ENCODE results near the gene SLC14A1.

Gene SLC14A1

GRCh38 chr18:45739268-45739667, 15.3 kb downstream of the SLC14A1 start:
- WGBS (ENCODE audit: insufficient coverage, insufficient read length) = no CpG with 5 or more reads among the region's 3 CpGs
- Histone ChIP-seq H3K9me3 (ENCODE audit: control insufficient read depth, insufficient read depth, low read length) (no peaks in the 10 kb centered on the region), H3K4me1 (ENCODE audit: control insufficient read depth, insufficient read depth, low read length) (peaks cover 2% of the 10 kb centered on the region; the same call in 1 of the 2 replicates), H3K4me3 (ENCODE audit: low read length) (no peak overlapping the region), H3K27me3 (ENCODE audit: control insufficient read depth, insufficient read depth, low read length) (no peaks in the 10 kb centered on the region), H3K36me3 (ENCODE audit: control insufficient read depth, insufficient read depth, low read length) (no peaks in the 10 kb centered on the region), H3K27ac (ENCODE audit: low read length) (no peak overlapping the region)
- no peak for DNase-seq (ENCODE audit: low read depth, low spot score)

- Histone ChIP-seq H3K4me3 (ENCODE audit: low read length) (no peak overlapping the region), H3K4me1 (ENCODE audit: control insufficient read depth, insufficient read depth, low read length) (peaks cover 2% of the 10 kb centered on the region; the same call in 1 of the 2 replicates), H3K9me3 (ENCODE audit: control insufficient read depth, insufficient read depth, low read length) (no peaks in the 10 kb centered on the region), H3K36me3 (ENCODE audit: control insufficient read depth, insufficient read depth, low read length) (no peaks in the 10 kb centered on the region), H3K27me3 (ENCODE audit: control insufficient read depth, insufficient read depth, low read length) (no peaks in the 10 kb centered on the region), H3K27ac (ENCODE audit: low read length) (no peak overlapping the region)
- no peak for DNase-seq (ENCODE audit: low read depth, low spot score)
- no CpG with 5 or more reads among the region's 3 CpGs for WGBS (ENCODE audit: insufficient coverage, insufficient read length)
Measured at GRCh38 chr18:45739848-45740247, 15.9 kb downstream of the SLC14A1 start.

GRCh38 chr18:45741056-45741455, 17.1 kb downstream of the SLC14A1 start:
- no peaks in the 10 kb centered on the region for H3K27me3 ChIP-seq (ENCODE audit: control insufficient read depth, insufficient read depth, low read length)
- WGBS (ENCODE audit: insufficient coverage, insufficient read length) = no CpG with 5 or more reads among the region's 3 CpGs
- DNase-seq (ENCODE audit: low read depth, low spot score) = no peak

DNA sequence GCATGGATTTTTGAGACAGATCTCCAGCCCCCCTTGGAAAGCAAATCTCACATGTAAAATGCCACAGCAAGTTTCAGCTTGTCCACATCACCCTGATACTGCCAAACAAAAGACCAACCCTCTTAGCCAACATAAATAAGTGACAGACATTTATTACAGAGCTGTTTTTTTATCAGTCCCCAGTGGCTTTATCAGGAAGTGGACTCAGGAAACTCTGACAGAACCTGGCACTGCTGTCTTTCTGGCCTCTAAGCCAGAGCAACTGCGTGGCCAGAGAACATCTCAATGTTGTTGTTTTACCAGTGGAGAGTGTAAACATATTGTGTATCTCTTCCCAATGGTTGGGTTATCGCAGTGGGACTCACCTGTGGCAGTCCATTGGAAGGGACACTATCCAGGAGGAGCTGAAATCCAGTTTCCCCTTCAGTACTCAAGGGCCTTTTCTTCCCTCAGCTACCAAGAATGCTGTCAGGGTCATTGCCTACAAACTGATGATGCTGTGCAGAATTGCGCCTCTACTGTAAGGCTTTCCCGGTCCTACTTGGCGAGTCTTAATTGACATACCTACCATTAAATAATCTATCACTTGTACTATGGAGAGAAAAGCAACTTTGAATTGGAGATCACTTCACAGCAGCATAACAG, 22.0 kb downstream of the SLC14A1 start:
- no CpG with 5 or more reads among the region's 5 CpGs for WGBS (ENCODE audit: insufficient coverage, insufficient read length)
- no peak overlapping the region for H3K4me3 ChIP-seq (ENCODE audit: low read length)
- H3K4me1 ChIP-seq (ENCODE audit: control insufficient read depth, insufficient read depth, low read length) = no peaks in the 10 kb centered on the region
- H3K27ac ChIP-seq (ENCODE audit: low read length) = no peak overlapping the region
- H3K9me3 ChIP-seq (ENCODE audit: control insufficient read depth, insufficient read depth, low read length) = no peaks in the 10 kb centered on the region
- H3K27me3 ChIP-seq (ENCODE audit: control insufficient read depth, insufficient read depth, low read length) = no peaks in the 10 kb centered on the region
- no peak for DNase-seq (ENCODE audit: low read depth, low spot score)
- H3K36me3 ChIP-seq (ENCODE audit: control insufficient read depth, insufficient read depth, low read length) = no peaks in the 10 kb centered on the region

More at GRCh38 chr18:45741056-45741455, 17.1 kb downstream of the SLC14A1 start:
- H3K4me1 ChIP-seq (ENCODE audit: control insufficient read depth, insufficient read depth, low read length) = peaks cover 2% of the 10 kb centered on the region; the same call in 1 of the 2 replicates
- no peaks in the 10 kb centered on the region for H3K9me3 ChIP-seq (ENCODE audit: control insufficient read depth, insufficient read depth, low read length)
- no peaks in the 10 kb centered on the region for H3K36me3 ChIP-seq (ENCODE audit: control insufficient read depth, insufficient read depth, low read length)
- H3K4me3 ChIP-seq (ENCODE audit: low read length) = no peak overlapping the region
- H3K27ac ChIP-seq (ENCODE audit: low read length) = no peak overlapping the region

DNA sequence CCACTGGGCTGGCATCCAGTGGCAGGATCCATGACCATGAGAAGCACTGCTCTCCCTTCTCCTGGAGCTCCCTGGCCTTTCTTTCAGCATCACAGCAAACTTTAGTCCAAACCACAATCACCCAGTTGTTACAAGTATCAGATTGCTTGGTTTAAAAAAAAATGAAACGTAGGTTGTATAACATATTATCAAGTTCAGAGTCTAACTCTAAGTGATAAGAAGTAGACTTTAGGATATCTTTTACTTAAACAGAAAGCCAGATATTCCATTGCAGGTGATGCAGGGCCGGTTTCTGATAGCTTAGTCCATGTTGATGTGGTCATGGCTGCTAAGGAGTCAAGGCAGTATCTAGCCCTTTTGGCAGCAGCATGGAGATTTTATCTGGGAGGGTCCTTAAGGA, 24.5 kb downstream of the SLC14A1 start:
- Histone ChIP-seq H3K36me3 (ENCODE audit: control insufficient read depth, insufficient read depth, low read length) (no peaks in the 10 kb centered on the region), H3K4me1 (ENCODE audit: control insufficient read depth, insufficient read depth, low read length) (no peaks in the 10 kb centered on the region), H3K4me3 (ENCODE audit: low read length) (no peak overlapping the region), H3K9me3 (ENCODE audit: control insufficient read depth, insufficient read depth, low read length) (no peaks in the 10 kb centered on the region), H3K27me3 (ENCODE audit: control insufficient read depth, insufficient read depth, low read length) (no peaks in the 10 kb centered on the region), H3K27ac (ENCODE audit: low read length) (no peak overlapping the region)
- no CpG with 5 or more reads among the region's 2 CpGs for WGBS (ENCODE audit: insufficient coverage, insufficient read length)
- DNase-seq (ENCODE audit: low read depth, low spot score) = no peak

DNA sequence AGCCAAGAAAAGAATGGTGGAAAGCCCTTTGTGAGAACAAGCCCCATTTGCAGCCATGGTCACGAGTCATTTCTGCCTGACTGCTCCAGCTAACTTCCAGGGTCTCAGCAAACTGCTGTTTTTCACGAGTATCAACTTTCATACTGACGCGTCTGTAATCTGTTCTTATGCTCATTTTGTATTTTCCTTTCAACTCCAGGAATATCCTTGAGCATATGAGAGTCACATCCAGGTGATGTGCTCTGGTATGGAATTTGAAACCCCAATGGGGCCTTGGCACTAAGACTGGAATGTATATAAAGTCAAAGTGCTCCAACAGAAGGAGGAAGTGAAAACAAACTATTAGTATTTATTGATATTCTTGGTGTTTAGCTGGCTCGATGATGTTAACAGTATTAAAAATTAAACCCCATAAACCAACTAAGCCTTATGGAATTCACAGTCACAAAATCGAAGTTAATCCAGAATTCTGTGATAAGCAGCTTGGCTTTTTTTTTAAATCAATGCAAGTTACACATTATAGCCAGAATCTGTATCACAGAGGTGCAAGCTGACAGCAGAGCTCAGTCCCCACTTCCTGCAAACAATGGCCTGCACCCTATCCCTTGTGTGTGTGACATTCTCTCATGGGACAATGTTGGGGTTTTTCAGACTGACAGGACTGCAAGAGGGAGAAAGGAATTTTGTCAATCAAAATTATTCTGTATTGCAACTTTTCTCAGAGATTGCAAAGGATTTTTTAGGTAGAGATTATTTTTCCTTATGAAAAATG, 26.1 kb downstream of the SLC14A1 start:
- Histone ChIP-seq H3K9me3 (ENCODE audit: control insufficient read depth, insufficient read depth, low read length) (no peaks in the 10 kb centered on the region), H3K27ac (ENCODE audit: low read length) (no peak overlapping the region), H3K27me3 (ENCODE audit: control insufficient read depth, insufficient read depth, low read length) (no peaks in the 10 kb centered on the region), H3K4me3 (ENCODE audit: low read length) (no peak overlapping the region), H3K4me1 (ENCODE audit: control insufficient read depth, insufficient read depth, low read length) (no peaks in the 10 kb centered on the region), H3K36me3 (ENCODE audit: control insufficient read depth, insufficient read depth, low read length) (no peaks in the 10 kb centered on the region)
- no peak for DNase-seq (ENCODE audit: low read depth, low spot score)
- no CpG with 5 or more reads among the region's 6 CpGs for WGBS (ENCODE audit: insufficient coverage, insufficient read length)

GRCh38 chr18:45751766-45752165, 27.8 kb downstream of the SLC14A1 start:
- DNase-seq (ENCODE audit: low read depth, low spot score) = no peak
- H3K27me3 ChIP-seq (ENCODE audit: control insufficient read depth, insufficient read depth, low read length) = no peaks in the 10 kb centered on the region
- no peak overlapping the region for H3K4me3 ChIP-seq (ENCODE audit: low read length)
- H3K36me3 ChIP-seq (ENCODE audit: control insufficient read depth, insufficient read depth, low read length) = no peaks in the 10 kb centered on the region
- 0 out of 2 replicates have a peak, but pooled peaks cover 1% of the 10 kb centered on the region for H3K9me3 ChIP-seq (ENCODE audit: control insufficient read depth, insufficient read depth, low read length)
- H3K4me1 ChIP-seq (ENCODE audit: control insufficient read depth, insufficient read depth, low read length) = peaks cover 1% of the 10 kb centered on the region; the same call in 1 of the 2 replicates
- WGBS (ENCODE audit: insufficient coverage, insufficient read length) = no CpG with 5 or more reads among the region's 3 CpGs
- H3K27ac ChIP-seq (ENCODE audit: low read length) = no peak overlapping the region

GRCh38 chr18:45752681-45753080, 28.7 kb downstream of the SLC14A1 start:
- H3K9me3 ChIP-seq (ENCODE audit: control insufficient read depth, insufficient read depth, low read length) = 0 out of 2 replicates have a peak, but pooled peaks cover 1% of the 10 kb centered on the region
- H3K36me3 ChIP-seq (ENCODE audit: control insufficient read depth, insufficient read depth, low read length) = no peaks in the 10 kb centered on the region
- no peaks in the 10 kb centered on the region for H3K27me3 ChIP-seq (ENCODE audit: control insufficient read depth, insufficient read depth, low read length)
- no peak for DNase-seq (ENCODE audit: low read depth, low spot score)
- peaks cover 1% of the 10 kb centered on the region; the same call in 1 of the 2 replicates for H3K4me1 ChIP-seq (ENCODE audit: control insufficient read depth, insufficient read depth, low read length)
- H3K27ac ChIP-seq (ENCODE audit: low read length) = no peak overlapping the region
- no peak overlapping the region for H3K4me3 ChIP-seq (ENCODE audit: low read length)

DNA sequence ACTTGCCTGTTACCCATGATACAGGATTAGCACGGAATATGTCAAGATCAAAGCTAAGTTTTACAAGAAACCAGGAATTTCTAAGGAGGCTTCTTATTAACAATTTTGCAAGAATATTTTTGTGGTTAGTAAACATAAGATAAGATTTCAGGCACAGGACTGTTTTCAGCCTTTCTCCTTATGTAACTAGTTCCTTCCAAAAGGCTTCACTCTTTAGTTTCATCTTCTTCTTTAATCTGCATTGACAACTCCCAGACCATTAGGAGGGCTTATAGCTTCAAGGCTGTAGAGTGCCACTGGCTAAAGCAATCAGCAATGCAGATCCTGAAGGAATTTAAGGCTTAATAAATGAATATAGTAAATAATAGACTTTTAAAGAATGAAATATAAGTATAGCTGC, 29.3 kb downstream of the SLC14A1 start:
- Histone ChIP-seq H3K4me1 (ENCODE audit: control insufficient read depth, insufficient read depth, low read length) (peaks cover 1% of the 10 kb centered on the region; the same call in 1 of the 2 replicates), H3K27me3 (ENCODE audit: control insufficient read depth, insufficient read depth, low read length) (no peaks in the 10 kb centered on the region), H3K27ac (ENCODE audit: low read length) (no peak overlapping the region), H3K9me3 (ENCODE audit: control insufficient read depth, insufficient read depth, low read length) (0 out of 2 replicates have a peak, but pooled peaks cover 1% of the 10 kb centered on the region), H3K4me3 (ENCODE audit: low read length) (no peak overlapping the region), H3K36me3 (ENCODE audit: control insufficient read depth, insufficient read depth, low read length) (no peaks in the 10 kb centered on the region)
- no CpG with 5 or more reads among the region's 1 CpG for WGBS (ENCODE audit: insufficient coverage, insufficient read length)
- DNase-seq (ENCODE audit: low read depth, low spot score) = no peak

DNA sequence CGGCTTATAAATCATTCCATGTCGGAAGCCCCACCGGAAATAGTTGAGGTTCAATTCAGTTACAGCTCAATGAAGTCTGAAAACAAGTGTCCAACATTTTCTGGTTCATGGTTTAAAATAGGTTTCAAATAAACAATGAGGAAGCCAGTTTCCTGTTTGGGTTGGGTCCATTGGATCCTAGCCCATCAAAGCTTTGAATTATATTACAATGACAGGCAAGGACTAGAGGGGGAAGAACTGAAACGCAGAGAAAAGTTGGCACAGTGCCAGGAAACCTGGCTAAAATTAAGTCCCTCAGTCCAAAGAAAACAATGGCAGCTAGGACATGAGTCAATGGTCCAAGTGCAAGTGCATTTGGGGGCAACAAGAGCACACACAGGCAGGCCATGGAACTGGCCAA, 32.0 kb downstream of the SLC14A1 start:
- H3K4me3 ChIP-seq (ENCODE audit: low read length) = no peak overlapping the region
- no peak for DNase-seq (ENCODE audit: low read depth, low spot score)
- no peak overlapping the region for H3K27ac ChIP-seq (ENCODE audit: low read length)
- no peaks in the 10 kb centered on the region for H3K27me3 ChIP-seq (ENCODE audit: control insufficient read depth, insufficient read depth, low read length)
- peaks cover 5% of the 10 kb centered on the region for H3K4me1 ChIP-seq (ENCODE audit: control insufficient read depth, insufficient read depth, low read length)
- H3K36me3 ChIP-seq (ENCODE audit: control insufficient read depth, insufficient read depth, low read length) = no peaks in the 10 kb centered on the region
- WGBS (ENCODE audit: insufficient coverage, insufficient read length) = no CpG with 5 or more reads among the region's 4 CpGs
- H3K9me3 ChIP-seq (ENCODE audit: control insufficient read depth, insufficient read depth, low read length) = 0 out of 2 replicates have a peak, but pooled peaks cover 1% of the 10 kb centered on the region
